Measurements from ENCODE around the gene PEX5.

Gene PEX5

DNA sequence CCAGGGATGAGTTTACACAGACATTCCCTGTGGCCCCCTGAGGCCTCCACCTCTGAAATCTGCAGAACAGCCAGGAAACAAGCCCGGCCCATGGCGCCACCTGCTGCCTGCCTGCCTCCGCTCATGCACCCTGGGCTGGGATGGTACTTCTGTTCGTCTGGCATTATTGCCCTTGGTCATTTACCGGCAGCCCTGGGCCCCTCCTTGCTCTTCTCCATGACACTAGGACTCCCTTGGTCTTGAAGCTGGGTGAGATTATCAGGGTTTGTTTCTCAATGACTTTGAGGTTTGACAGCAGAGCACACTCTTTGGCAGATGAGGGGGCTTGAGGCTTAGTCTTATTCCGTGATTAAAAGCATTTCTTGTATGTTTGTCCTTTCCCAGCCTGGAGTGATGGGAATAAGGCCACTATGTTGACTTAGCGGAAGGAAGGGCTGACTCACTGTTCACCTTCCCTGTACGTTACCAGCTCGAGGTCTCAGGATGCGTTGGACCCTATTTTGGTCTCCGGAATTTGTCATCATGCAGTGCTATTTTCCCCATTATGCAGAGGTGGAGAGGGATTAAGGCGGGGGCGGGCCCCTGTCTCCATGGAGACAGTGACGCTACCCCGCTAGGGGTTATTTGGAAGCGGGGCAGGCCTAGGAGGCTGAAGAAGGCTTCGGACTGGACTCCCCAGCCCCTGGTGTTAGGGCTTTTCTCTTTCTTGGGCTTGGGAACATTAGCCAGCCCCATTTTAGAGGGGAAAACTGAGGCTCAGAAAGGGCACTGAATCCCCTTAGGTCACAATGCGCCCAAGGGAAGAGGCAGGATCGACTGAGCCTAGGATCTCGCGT, 706 bp upstream of the PEX5 start:
- TF ChIP-seq, protein P1, sequence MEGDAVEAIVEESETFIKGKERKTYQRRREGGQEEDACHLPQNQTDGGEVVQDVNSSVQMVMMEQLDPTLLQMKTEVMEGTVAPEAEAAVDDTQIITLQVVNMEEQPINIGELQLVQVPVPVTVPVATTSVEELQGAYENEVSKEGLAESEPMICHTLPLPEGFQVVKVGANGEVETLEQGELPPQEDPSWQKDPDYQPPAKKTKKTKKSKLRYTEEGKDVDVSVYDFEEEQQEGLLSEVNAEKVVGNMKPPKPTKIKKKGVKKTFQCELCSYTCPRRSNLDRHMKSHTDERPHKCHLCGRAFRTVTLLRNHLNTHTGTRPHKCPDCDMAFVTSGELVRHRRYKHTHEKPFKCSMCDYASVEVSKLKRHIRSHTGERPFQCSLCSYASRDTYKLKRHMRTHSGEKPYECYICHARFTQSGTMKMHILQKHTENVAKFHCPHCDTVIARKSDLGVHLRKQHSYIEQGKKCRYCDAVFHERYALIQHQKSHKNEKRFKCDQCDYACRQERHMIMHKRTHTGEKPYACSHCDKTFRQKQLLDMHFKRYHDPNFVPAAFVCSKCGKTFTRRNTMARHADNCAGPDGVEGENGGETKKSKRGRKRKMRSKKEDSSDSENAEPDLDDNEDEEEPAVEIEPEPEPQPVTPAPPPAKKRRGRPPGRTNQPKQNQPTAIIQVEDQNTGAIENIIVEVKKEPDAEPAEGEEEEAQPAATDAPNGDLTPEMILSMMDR (IDR thresholded peaks at IDR 0.05; ENCODE audit: low read depth, low read length, missing control alignments) = peak; percentile 66
- in situ Hi-C loops (cut with HindIII; ENCODE audit: low sequenced_read_pairs) = no loop called here
- H3K4me3 ChIP-seq (ENCODE audit: low read depth, low read length) = peak overlapping the region; percentile 76
- peak; percentile 1 for DNase-seq (ENCODE audit: low read depth)

- peak overlapping the region; percentile 76 for H3K4me3 ChIP-seq (ENCODE audit: low read depth, low read length)
- no peak for DNase-seq (ENCODE audit: low read depth)
- TF ChIP-seq, protein P1 (IDR thresholded peaks at IDR 0.05; ENCODE audit: low read depth, low read length, missing control alignments) = no peak
- in situ Hi-C loops (cut with HindIII; ENCODE audit: low sequenced_read_pairs) = no loop called here
These were observed 976 bp downstream of the PEX5 start for GRCh38 chr12:7190268-7191055.

GRCh38 chr12:7193674-7194073, 4.2 kb downstream of the PEX5 start:
- DNase-seq (ENCODE audit: low read depth) = no peak
- in situ Hi-C loops (cut with HindIII; ENCODE audit: low sequenced_read_pairs) = no loop called here
- TF ChIP-seq, protein P1 (IDR thresholded peaks at IDR 0.05; ENCODE audit: low read depth, low read length, missing control alignments) = no peak
- no peak overlapping the region for H3K4me3 ChIP-seq (ENCODE audit: low read depth, low read length)

DNA sequence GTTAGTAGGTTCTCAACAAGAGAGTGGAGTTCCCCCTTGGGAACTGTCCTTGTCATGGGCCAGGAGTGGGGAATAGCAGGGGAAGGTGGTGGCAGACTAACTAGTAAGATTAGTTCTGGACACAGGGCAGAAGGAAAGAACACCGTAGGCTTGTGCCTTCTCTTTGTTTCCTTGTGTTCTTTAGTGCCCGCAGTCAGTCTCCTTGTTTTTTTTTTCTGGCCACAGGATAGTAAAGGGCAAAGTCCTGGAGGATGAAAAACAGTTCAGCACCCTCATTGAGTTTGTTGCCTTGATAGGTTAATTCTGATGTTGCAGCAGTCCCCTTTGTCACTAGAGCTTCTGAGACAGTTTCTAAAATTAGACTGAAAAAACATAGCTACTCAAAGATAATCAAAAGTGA, 8.4 kb downstream of the PEX5 start:
- in situ Hi-C loops (cut with HindIII; ENCODE audit: low sequenced_read_pairs) = no loop called here
- no peak overlapping the region for H3K4me3 ChIP-seq (ENCODE audit: low read depth, low read length)
- no peak for DNase-seq (ENCODE audit: low read depth)
- TF ChIP-seq, protein P1 (IDR thresholded peaks at IDR 0.05; ENCODE audit: low read depth, low read length, missing control alignments) = no peak

GRCh38 chr12:7203109-7203508, 13.6 kb downstream of the PEX5 start:
- in situ Hi-C loops (cut with HindIII; ENCODE audit: low sequenced_read_pairs) = loop anchor here (25.0 kb wide), 1 partner anchor 434 kb away; no protein-coding TSS in a partner anchor
- TF ChIP-seq, protein P1 (IDR thresholded peaks at IDR 0.05; ENCODE audit: low read depth, low read length, missing control alignments) = no peak
- no peak for DNase-seq (ENCODE audit: low read depth)
- H3K4me3 ChIP-seq (ENCODE audit: low read depth, low read length) = no peak overlapping the region

GRCh38 chr12:7205091-7205490, 15.6 kb downstream of the PEX5 start:
- H3K4me3 ChIP-seq (ENCODE audit: low read depth, low read length) = no peak overlapping the region
- TF ChIP-seq, protein P1 (IDR thresholded peaks at IDR 0.05; ENCODE audit: low read depth, low read length, missing control alignments) = no peak
- in situ Hi-C loops (cut with HindIII; ENCODE audit: low sequenced_read_pairs) = loop anchor here (5.0 to 25.0 kb wide), 2 partner anchors 58 to 432 kb away; no protein-coding TSS in a partner anchor
- DNase-seq (ENCODE audit: low read depth) = no peak
